PC-9 (cell line): ENCODE measurements around the gene GPX6. TPM values are rescaled to one million over a fixed set of nuclear protein-coding genes. Genes with fewer than 3 reads are reported as not detected.

Experiments used
- BruUV-seq: library from RNA; stranded (reverse); fragments of 400-500 nt; replicated peaks from 2 replicates; lab custom pipeline; 2021; lab: Mats Ljungman, UMichigan
- CTCF ChIA-PET: fragments of 300-600 bp; sonication (Branson Sonifier 250); formaldehyde crosslinking; loops from one replicate; lab custom pipeline; 2022; ENCODE audit warnings: antibody characterized with exemption; lab: Charles Lee
- POLR2A ChIA-PET: fragments of 300-600 bp; sonication (Branson Sonifier 250); formaldehyde crosslinking; loops from one replicate; lab custom pipeline; 2022; ENCODE audit warnings: antibody characterized with exemption; ENCODE audit not compliant: unreplicated experiment; lab: Charles Lee
- DNase-seq, 2 experiments: peaks; one replicate each; pipeline versions ENCODE4 v3.0.0 to v3.0.0-alpha.2; 2015 to 2022; ENCODE audit warnings: mixed read lengths in 1 of 2
- H2AFZ ChIP-seq: fragments of 200-600 bp; sonication (generic); 2 replicates; pipeline ENCODE4 v1.8.1; 2017; ENCODE audit warnings: antibody characterized with exemption
- H3F3A ChIP-seq: fragments of 200-600 bp; sonication (generic); 2 replicates; pipeline ENCODE4 v1.8.1; 2017; ENCODE audit warnings: antibody characterized with exemption, mild to moderate bottlenecking, low read depth; ENCODE audit not compliant: insufficient read depth
- H3K27ac ChIP-seq: fragments of 200-600 bp; sonication (generic); 2 replicates; pipeline ENCODE4 v1.6.1; 2016; ENCODE audit warnings: mixed run types
- H3K27me3 ChIP-seq: fragments of 200-600 bp; sonication (generic); 2 replicates; pipeline ENCODE4 v1.6.1; 2016; ENCODE audit warnings: low read depth, mixed run types; ENCODE audit not compliant: insufficient read depth
- H3K36me3 ChIP-seq: fragments of 200-600 bp; sonication (generic); 2 replicates; pipeline ENCODE4 v1.6.1; 2016; ENCODE audit warnings: low read depth, mixed run types
- H3K4me1 ChIP-seq: fragments of 200-600 bp; sonication (generic); replicated peaks from 2 replicates; pipeline ENCODE4 v1.6.1; 2016; ENCODE audit warnings: mixed run types; ENCODE audit not compliant: insufficient read depth
- H3K4me2 ChIP-seq: fragments of 200-600 bp; sonication (generic); 2 replicates; pipeline ENCODE4 v1.6.1; 2017; ENCODE audit warnings: mixed run types
- H3K4me3 ChIP-seq: fragments of 200-600 bp; sonication (generic); 2 replicates; pipeline ENCODE4 v1.6.1; 2016; ENCODE audit warnings: mixed run types
- H3K79me2 ChIP-seq: fragments of 200-600 bp; sonication (generic); 2 replicates; pipeline ENCODE4 v1.6.1; 2017; ENCODE audit warnings: low read depth, mixed run types
- H3K9me2 ChIP-seq: fragments of 200-600 bp; sonication (generic); 2 replicates; pipeline ENCODE4 v1.8.1; 2017; ENCODE audit warnings: mild to moderate bottlenecking; ENCODE audit not compliant: insufficient read depth
- H3K9me3 ChIP-seq: fragments of 200-600 bp; sonication (generic); 2 replicates; pipeline ENCODE4 v1.8.1; 2016; ENCODE audit warnings: low read depth; ENCODE audit not compliant: insufficient read depth
- H4K20me1 ChIP-seq: fragments of 200-600 bp; sonication (generic); 2 replicates; pipeline ENCODE4 v1.8.1; 2017; ENCODE audit not compliant: insufficient read depth
- CTCF ChIP-seq: fragments of 200-600 bp; sonication (generic); conservative IDR thresholded peaks from 2 replicates; pipeline ENCODE4 v1.6.1; 2017; ENCODE audit warnings: mixed run types, antibody characterized with exemption, mild to moderate bottlenecking, moderate library complexity
- EZH2 ChIP-seq: fragments of 200-600 bp; sonication (generic); IDR thresholded peaks from 2 replicates; pipeline ENCODE4 v1.8.0; 2017; ENCODE audit warnings: antibody characterized with exemption, low read depth
- intact Hi-C: fragments of 100-400 bp; cut with micrococcal nuclease; formaldehyde crosslinking; loops from one replicate; pipeline ENCODE4 v1.10.0; 2022; ENCODE audit not compliant: unreplicated experiment
- total RNA-seq: library from RNA; stranded (reverse); gene quantifications from 2 replicates; pipeline ENCODE4 v1.2.3, GENCODE V29; 2021

GPX6 gene
- total RNA-seq, 1 experiment from 2014 or later = not detected

DNA sequence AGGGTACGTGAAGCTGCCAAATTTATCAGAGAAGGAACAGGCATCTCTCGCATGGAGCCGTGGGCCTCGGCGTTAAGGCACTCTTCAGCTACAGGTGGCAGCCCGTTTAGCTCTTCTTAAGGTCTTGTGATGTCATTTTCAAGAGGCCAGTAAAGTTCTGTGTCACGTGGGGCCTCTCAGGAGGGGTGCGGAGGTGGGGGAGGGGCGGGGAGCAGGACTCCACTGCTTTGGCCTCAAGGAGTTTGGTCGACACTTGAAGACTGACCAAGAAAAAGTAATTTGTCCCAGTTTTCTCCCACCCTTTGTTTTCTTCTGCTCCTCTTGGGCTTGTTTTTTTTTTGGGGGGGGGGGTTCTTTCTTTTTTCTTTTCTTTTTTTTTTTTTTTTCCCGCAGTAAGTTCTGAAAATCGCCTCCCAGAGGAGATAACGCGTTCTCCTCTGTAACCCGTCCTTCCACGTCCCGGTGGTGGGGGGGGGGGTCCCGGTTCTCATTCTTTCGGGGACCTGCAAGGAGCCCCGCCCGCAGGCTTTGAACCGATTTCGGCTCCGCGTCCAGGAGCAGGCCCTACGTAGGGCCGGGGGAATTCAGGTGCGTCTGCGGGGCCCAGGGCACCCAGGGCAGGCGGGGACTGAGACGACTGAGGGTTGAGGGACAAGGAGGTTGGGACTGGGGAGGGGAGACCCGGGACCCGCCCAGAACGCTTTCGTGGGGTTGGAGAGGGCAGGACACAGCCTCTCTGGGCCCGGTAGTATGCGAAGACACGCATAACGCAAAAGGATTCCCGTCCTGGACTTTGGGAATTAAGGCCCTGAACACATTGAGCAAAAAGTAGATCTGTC, 26.0 kb downstream of the GPX6 start:
- peaks cover 24% of the 10 kb centered on the region for H3K4me1 ChIP-seq
- no peaks in the 10 kb centered on the region for H3K9me3 ChIP-seq
- no TSS peak for BruUV-seq
- TF ChIP-seq EZH2 (no peak), CTCF (no peak)
- peaks cover 24% of the 10 kb centered on the region for H3F3A ChIP-seq
- H3K4me2 ChIP-seq = peak overlapping the region; percentile 82
- H3K4me3 ChIP-seq = peak overlapping the region; percentile 63
- no peaks in the 10 kb centered on the region for H4K20me1 ChIP-seq
- H3K27ac ChIP-seq = peak overlapping the region; percentile 64
- no peaks in the 10 kb centered on the region for H3K79me2 ChIP-seq
- peak overlapping the region; percentile 86 for H2AFZ ChIP-seq
- CTCF ChIA-PET = interaction anchor here (0.5 to 0.7 kb wide), 3 partner anchors 32 to 337 kb away, joined by 3 to 7 read pairs (median 3); no protein-coding TSS in a partner anchor
- no peaks in the 10 kb centered on the region for H3K36me3 ChIP-seq
- no peaks in the 10 kb centered on the region for H3K27me3 ChIP-seq
- 0 out of 2 replicates have a peak, but pooled peaks cover 3% of the 10 kb centered on the region for H3K9me2 ChIP-seq
- POLR2A ChIA-PET = interaction anchor here (0.6 to 1.2 kb wide), 7 partner anchors 46 to 1844 kb away, joined by 3 to 24 read pairs (median 5); partner anchors contain the start of gene ZSCAN23
- peak; percentile 80 to 86 for DNase-seq
- intact Hi-C loops = loop anchor here (1.0 to 10.0 kb wide), 4 partner anchors 42 to 409 kb away; partner anchors contain the start of gene ZNF165

- POLR2A ChIA-PET = interaction anchor here (0.6 to 1.2 kb wide), 7 partner anchors 46 to 1844 kb away, joined by 3 to 24 read pairs (median 5); partner anchors contain the start of gene ZSCAN23
- peak; percentile 46 to 53 for DNase-seq
- TSS peak; percentile 69 for BruUV-seq
- peak overlapping the region; percentile 86 for H2AFZ ChIP-seq
- peak overlapping the region; percentile 64 for H3K27ac ChIP-seq
- TF ChIP-seq CTCF = no peak
- no peak for TF ChIP-seq EZH2
- peaks cover 23% of the 10 kb centered on the region for H3K4me1 ChIP-seq
- peak overlapping the region; percentile 63 for H3K4me3 ChIP-seq
- peaks cover 24% of the 10 kb centered on the region for H3F3A ChIP-seq
- CTCF ChIA-PET = interaction anchor here (0.5 to 0.7 kb wide), 4 partner anchors 32 to 1215 kb away, joined by 3 to 8 read pairs (median 5); no protein-coding TSS in a partner anchor
- H3K9me2 ChIP-seq = peaks cover 3% of the 10 kb centered on the region; the same call in 1 of the 2 replicates
- no peaks in the 10 kb centered on the region for H3K79me2 ChIP-seq
- H3K9me3 ChIP-seq = no peaks in the 10 kb centered on the region
- H4K20me1 ChIP-seq = no peaks in the 10 kb centered on the region
- H3K36me3 ChIP-seq = no peaks in the 10 kb centered on the region
- intact Hi-C loops = loop anchor here (1.0 to 5.0 kb wide), 2 partner anchors 42 to 409 kb away; partner anchors contain the start of gene ZNF165
- H3K4me2 ChIP-seq = peak overlapping the region; percentile 82
- H3K27me3 ChIP-seq = no peaks in the 10 kb centered on the region
Observed at GRCh38 chr6:28488916-28489365, 26.7 kb downstream of the GPX6 start.
